Measurements from ENCODE around the gene ARL13B. TPM values are rescaled to one million over a fixed set of nuclear protein-coding genes. Genes with fewer than 3 reads are reported as not detected.

ARL13B gene
- total and polyA plus RNA-seq, 2 of the 4 experiments (the other 2 are of a cell fraction): 2.7 to 3.0 TPM

DNA sequence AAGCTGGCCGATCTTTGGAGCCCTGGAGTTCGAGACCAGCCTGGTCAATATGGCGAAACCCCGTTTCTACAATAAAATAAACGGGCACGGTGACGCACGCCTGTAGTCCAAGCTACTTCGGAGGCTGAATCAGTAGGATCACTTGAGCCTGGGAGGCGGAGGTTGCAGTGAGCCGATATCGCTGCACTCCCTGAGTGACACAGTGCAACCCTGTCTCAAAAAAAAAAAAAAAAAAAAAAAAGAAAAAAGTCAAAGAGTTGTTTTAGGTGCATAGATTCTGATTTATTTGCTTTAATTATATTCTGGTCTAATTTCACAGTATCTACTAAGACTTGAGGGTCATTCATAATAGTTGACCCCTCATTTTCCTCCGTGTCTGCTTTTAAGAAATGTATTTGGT, 1.7 kb downstream of the ARL13B start:
- H3K36me3 ChIP-seq (ENCODE audit: control insufficient read depth, insufficient read depth, low read length): no peaks in the 10 kb centered on the region
- no peaks in the 10 kb centered on the region for H3K27me3 ChIP-seq (ENCODE audit: control insufficient read depth, insufficient read depth, low read length)
- in situ Hi-C loops (cut with MboI; ENCODE audit: low sequenced_read_pairs): no loop called here
- ChIA-PET CTCF (no interaction called here), POLR2A (ENCODE audit: unreplicated experiment) (no interaction called here)
- H3K79me1 ChIP-seq (ENCODE audit: low read depth in 1 of 2, low read length in 2 of 2): peaks cover 7 to 18% of the 10 kb centered on the region in 2 experiments
- no peak overlapping the region for H4K5ac ChIP-seq (ENCODE audit: low read depth, low read length)
- TF ChIP-seq, protein P1, sequence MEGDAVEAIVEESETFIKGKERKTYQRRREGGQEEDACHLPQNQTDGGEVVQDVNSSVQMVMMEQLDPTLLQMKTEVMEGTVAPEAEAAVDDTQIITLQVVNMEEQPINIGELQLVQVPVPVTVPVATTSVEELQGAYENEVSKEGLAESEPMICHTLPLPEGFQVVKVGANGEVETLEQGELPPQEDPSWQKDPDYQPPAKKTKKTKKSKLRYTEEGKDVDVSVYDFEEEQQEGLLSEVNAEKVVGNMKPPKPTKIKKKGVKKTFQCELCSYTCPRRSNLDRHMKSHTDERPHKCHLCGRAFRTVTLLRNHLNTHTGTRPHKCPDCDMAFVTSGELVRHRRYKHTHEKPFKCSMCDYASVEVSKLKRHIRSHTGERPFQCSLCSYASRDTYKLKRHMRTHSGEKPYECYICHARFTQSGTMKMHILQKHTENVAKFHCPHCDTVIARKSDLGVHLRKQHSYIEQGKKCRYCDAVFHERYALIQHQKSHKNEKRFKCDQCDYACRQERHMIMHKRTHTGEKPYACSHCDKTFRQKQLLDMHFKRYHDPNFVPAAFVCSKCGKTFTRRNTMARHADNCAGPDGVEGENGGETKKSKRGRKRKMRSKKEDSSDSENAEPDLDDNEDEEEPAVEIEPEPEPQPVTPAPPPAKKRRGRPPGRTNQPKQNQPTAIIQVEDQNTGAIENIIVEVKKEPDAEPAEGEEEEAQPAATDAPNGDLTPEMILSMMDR (conservative IDR thresholded peaks at IDR 0.05; ENCODE audit: low read depth, low read length): no peak
- TF ChIP-seq CEBPB (IDR thresholded peaks at IDR 0.05; ENCODE audit: low read depth, low read length) (no peak), RFX5 (IDR thresholded peaks at IDR 0.05; ENCODE audit: low read depth, low read length) (no peak), RCOR1 (IDR thresholded peaks at IDR 0.05; ENCODE audit: insufficient replicate concordance, low read length) (no peak), MAZ (IDR thresholded peaks at IDR 0.05; ENCODE audit: borderline replicate concordance, low read depth, low read length) (no peak), FOS (IDR thresholded peaks at IDR 0.05; ENCODE audit: low read depth, low read length) (no peak)
- TF ChIP-seq, protein P2, sequence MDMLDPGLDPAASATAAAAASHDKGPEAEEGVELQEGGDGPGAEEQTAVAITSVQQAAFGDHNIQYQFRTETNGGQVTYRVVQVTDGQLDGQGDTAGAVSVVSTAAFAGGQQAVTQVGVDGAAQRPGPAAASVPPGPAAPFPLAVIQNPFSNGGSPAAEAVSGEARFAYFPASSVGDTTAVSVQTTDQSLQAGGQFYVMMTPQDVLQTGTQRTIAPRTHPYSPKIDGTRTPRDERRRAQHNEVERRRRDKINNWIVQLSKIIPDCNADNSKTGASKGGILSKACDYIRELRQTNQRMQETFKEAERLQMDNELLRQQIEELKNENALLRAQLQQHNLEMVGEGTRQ (IDR thresholded peaks at IDR 0.05; ENCODE audit: low read depth, low read length): no peak
- no peak overlapping the region for H3K23ac ChIP-seq (ENCODE audit: low read depth, low read length)
- no peak overlapping the region for H4K91ac ChIP-seq (ENCODE audit: insufficient read depth, low read depth, low read length)
- H2BK15ac ChIP-seq (ENCODE audit: low read depth, low read length): no peak overlapping the region
- WGBS, 2 experiments (ENCODE audit: extremely low coverage in 2 of 2, insufficient read length in 1 of 2): 95% methylated on average over 8 of the region's 13 CpGs; no CpG with 5 or more reads in 1 of the 2 experiments
- no peak overlapping the region for H2BK20ac ChIP-seq (ENCODE audit: low read depth, low read length)
- intact Hi-C loops (cut with micrococcal nuclease): no loop called here
- H3K4me2 ChIP-seq (ENCODE audit: low read depth, low read length): no peak overlapping the region
- BruUV-seq (replicated peaks): no TSS peak
- no peak overlapping the region for H3K27ac ChIP-seq (ENCODE audit: insufficient read depth, low read length)
- peaks cover 3% of the 10 kb centered on the region; the same call in 1 of the 2 replicates for H3K9me1 ChIP-seq (ENCODE audit: insufficient read depth, low read length)
- no peak overlapping the region for H3K18ac ChIP-seq (ENCODE audit: low read depth, low read length)
- H3K9me3 ChIP-seq (ENCODE audit: control insufficient read depth, insufficient read depth, low read length): no peaks in the 10 kb centered on the region
- no peak overlapping the region for H3K9ac ChIP-seq (ENCODE audit: low read depth, low read length)
- no peak overlapping the region for H2BK120ac ChIP-seq (ENCODE audit: low read depth, low read length)
- no peak overlapping the region for H3K4me3 ChIP-seq (ENCODE audit: insufficient read depth, low read depth, low read length)
- no peak overlapping the region for H2AFZ ChIP-seq (replicated peaks; ENCODE audit: low read length, poor library complexity)
- H3K4me1 ChIP-seq (ENCODE audit: control insufficient read depth, insufficient read depth, low read length): no peaks in the 10 kb centered on the region; the same call in 1 of the 2 replicates
- H2AK9ac ChIP-seq (replicated peaks; ENCODE audit: low read depth, low read length, poor library complexity): no peak overlapping the region
- dilution Hi-C loops (cut with HindIII; ENCODE audit: low sequenced_read_pairs, unreplicated experiment): no loop called here
- H3K14ac ChIP-seq (replicated peaks; ENCODE audit: low read depth, low read length): no peak overlapping the region
- H2AK5ac ChIP-seq (ENCODE audit: low read depth, low read length): no peak overlapping the region
- no peak for ATAC-seq (ENCODE audit: low read depth)
- no peak overlapping the region for H3K4ac ChIP-seq (ENCODE audit: low read depth, low read length)
- H4K8ac ChIP-seq (ENCODE audit: low read depth in 2 of 2, low read length in 2 of 2): no peak overlapping the region
- no peaks in the 10 kb centered on the region for H4K20me1 ChIP-seq (ENCODE audit: insufficient read depth, low read length)
- no peak overlapping the region for H2BK5ac ChIP-seq (ENCODE audit: low read depth, low read length, poor library complexity, severe bottlenecking)
- H3K56ac ChIP-seq (ENCODE audit: extremely low read depth, insufficient read depth, low read length): no peak overlapping the region
- no peak for DNase-seq

Data from IMR-90 (cell line).